ENCODE data around the gene ADAM30.

The ADAM30 gene

DNA sequence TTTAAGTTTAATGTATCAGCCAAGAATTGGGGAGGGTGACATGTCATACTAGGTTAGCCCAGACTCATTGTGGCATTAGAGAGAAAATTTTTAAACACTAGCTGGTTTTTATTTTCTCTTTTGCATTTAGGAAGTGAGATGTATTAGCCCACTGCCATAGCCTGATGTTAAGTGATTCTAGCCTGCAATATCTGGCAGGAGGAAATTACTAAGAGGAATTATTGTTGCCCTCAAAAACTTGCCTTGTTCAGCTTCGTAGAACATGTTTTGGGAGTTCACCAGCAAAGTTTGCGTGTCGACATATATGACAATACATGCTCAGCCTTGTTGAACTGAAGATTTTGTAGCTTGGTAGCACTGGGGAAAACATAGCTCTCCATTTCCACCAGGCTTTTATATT lies 12.5 kb downstream of the ADAM30 start:
- Histone ChIP-seq H3K9me2 (replicated peaks; ENCODE audit: insufficient read depth, low read length) (no peaks in the 10 kb centered on the region), H3K27ac (ENCODE audit: low read depth, low read length) (no peak overlapping the region), H3K9ac (ENCODE audit: low read length) (no peak overlapping the region), H3K9me3 (ENCODE audit: insufficient read depth, low read length) (no peaks in the 10 kb centered on the region), H4K20me1 (ENCODE audit: low read depth, low read length) (no peaks in the 10 kb centered on the region), H3F3A (ENCODE audit: insufficient read depth) (no peaks in the 10 kb centered on the region), H2AFZ (ENCODE audit: low read depth, low read length, severe bottlenecking) (no peak overlapping the region), H3K4me2 (ENCODE audit: low read depth, low read length, poor library complexity, severe bottlenecking) (no peak overlapping the region), H3K27me3 (ENCODE audit: low read length) (no peaks in the 10 kb centered on the region), H3K4me3 (ENCODE audit: insufficient read depth, low read length, poor library complexity, severe bottlenecking) (no peak overlapping the region), H3K36me3 (ENCODE audit: low read length) (no peaks in the 10 kb centered on the region), H3K79me2 (ENCODE audit: insufficient read depth, low read length) (no peaks in the 10 kb centered on the region)
- no peak for TF ChIP-seq EZH2phosphoT487 (conservative IDR thresholded peaks at IDR 0.05; ENCODE audit: low read length)
- TF ChIP-seq, protein P1, sequence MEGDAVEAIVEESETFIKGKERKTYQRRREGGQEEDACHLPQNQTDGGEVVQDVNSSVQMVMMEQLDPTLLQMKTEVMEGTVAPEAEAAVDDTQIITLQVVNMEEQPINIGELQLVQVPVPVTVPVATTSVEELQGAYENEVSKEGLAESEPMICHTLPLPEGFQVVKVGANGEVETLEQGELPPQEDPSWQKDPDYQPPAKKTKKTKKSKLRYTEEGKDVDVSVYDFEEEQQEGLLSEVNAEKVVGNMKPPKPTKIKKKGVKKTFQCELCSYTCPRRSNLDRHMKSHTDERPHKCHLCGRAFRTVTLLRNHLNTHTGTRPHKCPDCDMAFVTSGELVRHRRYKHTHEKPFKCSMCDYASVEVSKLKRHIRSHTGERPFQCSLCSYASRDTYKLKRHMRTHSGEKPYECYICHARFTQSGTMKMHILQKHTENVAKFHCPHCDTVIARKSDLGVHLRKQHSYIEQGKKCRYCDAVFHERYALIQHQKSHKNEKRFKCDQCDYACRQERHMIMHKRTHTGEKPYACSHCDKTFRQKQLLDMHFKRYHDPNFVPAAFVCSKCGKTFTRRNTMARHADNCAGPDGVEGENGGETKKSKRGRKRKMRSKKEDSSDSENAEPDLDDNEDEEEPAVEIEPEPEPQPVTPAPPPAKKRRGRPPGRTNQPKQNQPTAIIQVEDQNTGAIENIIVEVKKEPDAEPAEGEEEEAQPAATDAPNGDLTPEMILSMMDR (IDR thresholded peaks at IDR 0.05; ENCODE audit: insufficient read depth, low read length, poor library complexity, severe bottlenecking): no peak

DNA sequence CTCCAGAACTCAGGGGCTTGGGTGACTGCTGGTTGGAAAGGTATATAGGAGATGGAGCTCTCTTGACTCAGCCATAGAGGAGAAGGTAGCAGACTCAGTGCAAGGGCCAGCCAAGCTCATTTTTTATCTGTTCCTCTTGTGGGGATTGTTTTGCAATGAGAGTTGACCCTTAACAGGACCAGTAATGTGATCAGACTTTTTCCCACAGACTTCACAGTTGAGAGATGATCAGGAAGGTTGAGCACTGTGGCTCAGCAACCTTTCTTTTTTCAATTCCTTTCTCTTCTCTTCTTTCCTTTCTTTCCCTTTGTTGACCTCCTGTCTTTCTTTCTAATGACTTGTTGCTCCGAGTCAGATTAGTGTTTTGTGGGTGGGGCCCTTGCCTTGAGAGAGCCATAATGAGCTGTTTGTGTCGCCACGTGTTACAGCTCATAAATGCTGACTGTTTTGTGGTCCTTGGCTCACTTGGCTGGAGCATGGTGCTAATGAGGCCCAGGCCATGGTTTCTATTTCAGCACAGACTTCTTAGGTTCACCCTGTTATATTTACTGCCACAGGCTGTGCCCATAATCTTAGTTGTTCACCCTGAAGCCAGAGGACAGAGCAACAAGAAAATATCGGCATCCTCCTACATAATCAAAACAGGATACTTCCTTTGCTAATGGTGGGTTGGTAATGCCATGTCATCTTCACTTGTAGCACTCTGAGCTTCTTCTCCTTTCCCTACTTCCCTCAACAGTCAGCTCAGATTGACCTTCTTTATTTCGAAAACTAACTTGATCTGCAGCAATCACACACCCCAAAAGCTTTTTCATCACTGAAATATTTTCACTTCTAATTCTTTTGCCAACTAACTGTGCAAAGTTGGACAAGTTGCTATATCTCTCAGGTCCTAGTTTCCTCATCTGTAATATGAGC lies 13.9 kb downstream of the ADAM30 start:
- Histone ChIP-seq H3K27me3 (ENCODE audit: low read length) (no peaks in the 10 kb centered on the region), H3K79me2 (ENCODE audit: insufficient read depth, low read length) (no peaks in the 10 kb centered on the region), H4K20me1 (ENCODE audit: low read depth, low read length) (no peaks in the 10 kb centered on the region), H3F3A (ENCODE audit: insufficient read depth) (no peaks in the 10 kb centered on the region), H3K27ac (ENCODE audit: low read depth, low read length) (no peak overlapping the region), H3K4me3 (ENCODE audit: insufficient read depth, low read length, poor library complexity, severe bottlenecking) (no peak overlapping the region), H3K9me3 (ENCODE audit: insufficient read depth, low read length) (no peaks in the 10 kb centered on the region), H3K4me2 (ENCODE audit: low read depth, low read length, poor library complexity, severe bottlenecking) (no peak overlapping the region), H3K9ac (ENCODE audit: low read length) (no peak overlapping the region), H2AFZ (ENCODE audit: low read depth, low read length, severe bottlenecking) (no peak overlapping the region), H3K9me2 (replicated peaks; ENCODE audit: insufficient read depth, low read length) (no peaks in the 10 kb centered on the region), H3K36me3 (ENCODE audit: low read length) (no peaks in the 10 kb centered on the region)
- TF ChIP-seq, protein P1 (IDR thresholded peaks at IDR 0.05; ENCODE audit: insufficient read depth, low read length, poor library complexity, severe bottlenecking): no peak
- no peak for TF ChIP-seq EZH2phosphoT487 (conservative IDR thresholded peaks at IDR 0.05; ENCODE audit: low read length)

GRCh38 chr1:119879510-119880434 lies 16.5 kb downstream of the ADAM30 start:
- Histone ChIP-seq H3F3A (ENCODE audit: insufficient read depth) (no peaks in the 10 kb centered on the region), H3K9ac (ENCODE audit: low read length) (no peak overlapping the region), H4K20me1 (ENCODE audit: low read depth, low read length) (no peaks in the 10 kb centered on the region), H2AFZ (ENCODE audit: low read depth, low read length, severe bottlenecking) (no peak overlapping the region), H3K36me3 (ENCODE audit: low read length) (no peaks in the 10 kb centered on the region), H3K4me2 (ENCODE audit: low read depth, low read length, poor library complexity, severe bottlenecking) (no peak overlapping the region), H3K79me2 (ENCODE audit: insufficient read depth, low read length) (no peaks in the 10 kb centered on the region), H3K9me3 (ENCODE audit: insufficient read depth, low read length) (no peaks in the 10 kb centered on the region), H3K9me2 (replicated peaks; ENCODE audit: insufficient read depth, low read length) (no peaks in the 10 kb centered on the region), H3K4me3 (ENCODE audit: insufficient read depth, low read length, poor library complexity, severe bottlenecking) (no peak overlapping the region), H3K27ac (ENCODE audit: low read depth, low read length) (no peak overlapping the region), H3K27me3 (ENCODE audit: low read length) (no peaks in the 10 kb centered on the region)
- TF ChIP-seq, protein P1 (IDR thresholded peaks at IDR 0.05; ENCODE audit: insufficient read depth, low read length, poor library complexity, severe bottlenecking): no peak
- TF ChIP-seq EZH2phosphoT487 (conservative IDR thresholded peaks at IDR 0.05; ENCODE audit: low read length): no peak

Measured in SU-DHL-6 (cell line).